Stimulated activated naive CD8-positive, alpha-beta T cell treated with anti-CD3 and anti-CD28 coated beads, Interleukin-15, amount 100 ng/mL, for 72 hours (primary cell): ENCODE results near the gene GLT8D1.

Experiments used
- ATAC-seq: fragments of 150-1000 bp; cut with Tn5 transposase; 2 replicates; pipeline ENCODE4 v1.10.0; 2021; ENCODE audit warnings: mild to moderate bottlenecking, moderate library complexity
- DNase-seq, 2 donors: peaks; one replicate each; pipeline ENCODE4 v3.0.0; 2021 to 2022
- H3K27ac Mint-ChIP-seq, 2 donors: one replicate each; pipeline ENCODE4 v1.8.0; 2022; ENCODE audit warnings: mild to moderate bottlenecking in 2 of 2, mixed read lengths in 2 of 2, moderate library complexity in 2 of 2
- H3K27me3 Mint-ChIP-seq: one replicate; pipeline ENCODE4 v1.8.0; 2022; ENCODE audit warnings: mixed read lengths
- H3K4me1 Mint-ChIP-seq: one replicate; pipeline ENCODE4 v1.8.0; 2022; ENCODE audit warnings: mild to moderate bottlenecking, mixed read lengths
- H3K4me3 Mint-ChIP-seq, 2 donors: one replicate each; pipeline ENCODE4 v1.8.0; 2022; ENCODE audit warnings: mild to moderate bottlenecking in 2 of 2, mixed read lengths in 2 of 2, moderate library complexity in 1 of 2
- H3K9me3 Mint-ChIP-seq, 2 donors: one replicate each; pipeline ENCODE4 v1.8.0; 2022; ENCODE audit warnings: mixed read lengths in 2 of 2

Gene GLT8D1

GRCh38 chr3:52671676-52672075 lies 33.9 kb downstream of the GLT8D1 start:
- Mint-ChIP-seq H3K4me1 (peaks cover 28% of the 10 kb centered on the region), H3K27ac (peak overlapping the region; percentile 43 to 96), H3K9me3 (no peaks in the 10 kb centered on the region), H3K4me3 (peak overlapping the region in 1 of 2 donors; percentile 53), H3K27me3 (no peaks in the 10 kb centered on the region)
- DNase-seq (no peak), ATAC-seq (no peak)

GRCh38 chr3:52670621-52671521 lies 34.7 kb downstream of the GLT8D1 start:
- peaks cover 28% of the 10 kb centered on the region for H3K4me1 Mint-ChIP-seq
- peak; percentile 98 for ATAC-seq
- DNase-seq: peak in 1 of 2 donors; percentile 68
- H3K9me3 Mint-ChIP-seq: no peaks in the 10 kb centered on the region
- peak overlapping the region; percentile 35 to 71 for H3K4me3 Mint-ChIP-seq
- no peaks in the 10 kb centered on the region for H3K27me3 Mint-ChIP-seq
- H3K27ac Mint-ChIP-seq: peak overlapping the region; percentile 78 to 96

- ATAC-seq (no peak), DNase-seq (no peak)
- Mint-ChIP-seq H3K27me3 (no peaks in the 10 kb centered on the region), H3K4me1 (no peaks in the 10 kb centered on the region), H3K9me3 (no peaks in the 10 kb centered on the region), H3K27ac (no peak overlapping the region), H3K4me3 (no peak overlapping the region)
Observed at GRCh38 chr3:52663098-52663497, 42.5 kb downstream of the GLT8D1 start.

DNA sequence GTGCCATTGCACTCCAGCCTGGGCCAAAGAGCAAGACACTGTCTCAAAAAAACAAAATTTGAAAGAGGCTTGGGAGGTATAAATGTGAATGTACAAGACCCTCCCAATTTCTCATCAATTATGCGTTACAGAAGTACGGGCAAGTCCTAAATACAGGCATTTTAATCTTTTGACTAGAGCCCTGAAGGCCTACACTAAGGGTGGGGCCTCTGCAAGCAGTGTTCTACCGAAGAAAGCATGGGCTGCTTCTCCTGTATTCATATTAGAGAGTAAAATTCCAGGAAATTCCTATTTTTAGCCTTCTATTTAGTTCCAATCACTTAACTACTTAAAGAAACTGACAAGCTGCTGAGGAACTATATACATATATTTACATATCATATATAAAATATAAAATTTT lies 45.5 kb downstream of the GLT8D1 start:
- H3K27me3 Mint-ChIP-seq: no peaks in the 10 kb centered on the region
- no peak overlapping the region for H3K4me3 Mint-ChIP-seq

GRCh38 chr3:52655895-52656294 lies 49.7 kb downstream of the GLT8D1 start:
- DNase-seq: no peak
- Mint-ChIP-seq H3K27me3 (no peaks in the 10 kb centered on the region), H3K4me1 (peaks cover 1% of the 10 kb centered on the region), H3K4me3 (no peak overlapping the region), H3K9me3 (no peaks in the 10 kb centered on the region), H3K27ac (no peak overlapping the region)
- no peak for ATAC-seq

More for the DNA sequence above, 45.5 kb downstream of the GLT8D1 start:
- Mint-ChIP-seq H3K9me3 (no peaks in the 10 kb centered on the region), H3K4me1 (no peaks in the 10 kb centered on the region), H3K27ac (no peak overlapping the region)
- DNase-seq (no peak), ATAC-seq (no peak)

- H3K4me3 Mint-ChIP-seq: no peak overlapping the region
- no peaks in the 10 kb centered on the region for H3K9me3 Mint-ChIP-seq
- H3K4me1 Mint-ChIP-seq: peaks cover 8% of the 10 kb centered on the region
- ATAC-seq: no peak
- no peaks in the 10 kb centered on the region for H3K27me3 Mint-ChIP-seq
- no peak for DNase-seq
- no peak overlapping the region for H3K27ac Mint-ChIP-seq
Observed at GRCh38 chr3:52651592-52651991, 54.0 kb downstream of the GLT8D1 start.

DNA sequence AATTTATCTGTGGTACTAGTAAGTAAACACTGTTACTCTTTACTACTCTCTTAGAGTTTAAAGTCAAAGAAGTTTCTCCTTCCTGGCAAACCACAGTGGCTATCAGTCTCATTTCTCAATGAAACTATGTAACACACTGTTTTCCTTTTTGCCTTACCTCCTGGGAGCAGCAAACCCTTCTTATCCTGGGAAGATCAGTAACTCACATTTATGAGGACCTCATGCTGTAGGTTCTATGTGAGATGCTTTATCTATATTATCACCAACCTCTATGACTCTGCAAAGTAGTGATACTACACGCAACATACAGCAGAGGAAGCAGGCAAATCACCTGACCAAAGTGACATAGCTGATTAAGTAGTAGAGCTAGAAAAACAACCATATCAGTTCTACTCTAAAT lies 55.2 kb downstream of the GLT8D1 start:
- ATAC-seq (no peak), DNase-seq (no peak)
- Mint-ChIP-seq H3K9me3 (no peaks in the 10 kb centered on the region), H3K27me3 (no peaks in the 10 kb centered on the region), H3K4me1 (peaks cover 8% of the 10 kb centered on the region), H3K27ac (no peak overlapping the region), H3K4me3 (no peak overlapping the region)

GRCh38 chr3:52649461-52650210 lies 56.0 kb downstream of the GLT8D1 start:
- DNase-seq (no peak), ATAC-seq (no peak)
- peaks cover 8% of the 10 kb centered on the region for H3K4me1 Mint-ChIP-seq
- H3K9me3 Mint-ChIP-seq: no peaks in the 10 kb centered on the region
- H3K27me3 Mint-ChIP-seq: no peaks in the 10 kb centered on the region
- peak overlapping the region in 1 of 2 donors; percentile 61 for H3K27ac Mint-ChIP-seq
- no peak overlapping the region for H3K4me3 Mint-ChIP-seq

DNA sequence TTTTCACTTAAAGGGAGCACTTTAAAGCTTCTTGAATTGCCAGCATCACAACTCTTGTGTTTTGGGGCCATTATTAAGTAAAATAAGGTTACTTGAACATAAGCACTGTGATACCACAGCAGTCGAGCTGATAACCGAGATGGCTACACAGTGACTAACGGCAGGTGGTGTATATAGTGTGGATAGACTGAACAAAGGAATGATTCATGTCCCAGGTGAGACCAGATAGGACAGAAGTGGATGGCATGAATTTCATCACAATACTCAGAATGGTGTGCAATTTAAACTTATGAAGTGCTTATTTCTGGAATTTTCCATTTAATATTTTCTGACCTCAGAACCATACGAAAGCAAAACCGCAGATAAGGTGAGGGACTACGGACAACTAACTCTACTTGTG lies 60.0 kb downstream of the GLT8D1 start:
- ATAC-seq: no peak
- no peaks in the 10 kb centered on the region for H3K9me3 Mint-ChIP-seq
- DNase-seq: no peak
- peak overlapping the region in 1 of 2 donors; percentile 14 for H3K27ac Mint-ChIP-seq
- H3K27me3 Mint-ChIP-seq: no peaks in the 10 kb centered on the region
- no peak overlapping the region for H3K4me3 Mint-ChIP-seq
- peaks cover 3% of the 10 kb centered on the region for H3K4me1 Mint-ChIP-seq
